ENCODE measurements around the gene SZT2.
A peak's percentile ranks its signal among the peaks of the same experiment; 100 is the strongest.

Gene SZT2

GRCh38 chr1:43441894-43442637 lies 52.4 kb downstream of the SZT2 start:
- DNase-seq (ENCODE audit: low read depth in 3 of 3) = no peak

- DNase-seq (ENCODE audit: low read depth in 3 of 3) = no peak
These were observed 53.1 kb downstream of the SZT2 start for GRCh38 chr1:43442756-43443155.

- DNase-seq (ENCODE audit: low read depth in 3 of 3) = no peak
These were observed 53.7 kb downstream of the SZT2 start for GRCh38 chr1:43443197-43443946.

GRCh38 chr1:43444151-43444828 lies 54.6 kb downstream of the SZT2 start:
- DNase-seq (ENCODE audit: low read depth in 3 of 3) = no peak

GRCh38 chr1:43444836-43445235 lies 55.1 kb downstream of the SZT2 start:
- no peak for DNase-seq (ENCODE audit: low read depth in 3 of 3)

GRCh38 chr1:43445606-43446387 lies 56.1 kb downstream of the SZT2 start:
- no peak for DNase-seq (ENCODE audit: low read depth in 3 of 3)

GRCh38 chr1:43446388-43446740 lies 56.7 kb downstream of the SZT2 start:
- DNase-seq (ENCODE audit: low read depth in 3 of 3) = no peak

GRCh38 chr1:43446881-43447835 lies 57.5 kb downstream of the SZT2 start:
- DNase-seq (ENCODE audit: low read depth in 3 of 3) = no peak

GRCh38 chr1:43447891-43448708 lies 58.4 kb downstream of the SZT2 start:
- no peak for DNase-seq (ENCODE audit: low read depth in 3 of 3)

- no peak for DNase-seq (ENCODE audit: low read depth in 3 of 3)
These were observed 59.4 kb downstream of the SZT2 start for GRCh38 chr1:43448955-43449707.

GRCh38 chr1:43449708-43450069 lies 60.0 kb downstream of the SZT2 start:
- no peak for DNase-seq (ENCODE audit: low read depth in 3 of 3)

- no peak for DNase-seq (ENCODE audit: low read depth in 3 of 3)
These were observed 60.7 kb downstream of the SZT2 start for GRCh38 chr1:43450251-43450941.

- no peak for DNase-seq (ENCODE audit: low read depth in 3 of 3)
These were observed 61.5 kb downstream of the SZT2 start for GRCh38 chr1:43451157-43451591.

GRCh38 chr1:43451701-43452532 lies 62.2 kb downstream of the SZT2 start:
- no peak for DNase-seq (ENCODE audit: low read depth in 3 of 3)

- no peak for DNase-seq (ENCODE audit: low read depth in 3 of 3)
These were observed 63.2 kb downstream of the SZT2 start for GRCh38 chr1:43452789-43453441.

GRCh38 chr1:43453442-43454269 lies 64.0 kb downstream of the SZT2 start, which contains the start of gene HYI:
Gene HYI, minus strand, starts transcription at chr1:43453931. Its CDS starts 138 bp downstream, at chr1:43453793.
- peak; percentile 36 to 69 (median 38) for DNase-seq (ENCODE audit: low read depth in 3 of 3)

All from stimulated activated CD4-positive, alpha-beta T cell treated with anti-CD3 and anti-CD28 coated beads, TNF-alpha, amount 100 ng/mL, for 24 hours (primary cell).